AG20443 (cell line): ENCODE results near the gene STAG1.
"Not testable (repeated sequence)": the region's sequence is repeated elsewhere in the genome, so short reads cannot be mapped to it uniquely, and the experiment has no call there.

Experiments used
- DNase-seq: peaks from one replicate; pipeline ENCODE4 v3.0.0; 2012; ENCODE audit warnings: low spot score, mixed read lengths

The STAG1 gene

GRCh38 chr3:136645915-136646314, 106.3 kb downstream of the STAG1 start:
- no peak for DNase-seq

DNA sequence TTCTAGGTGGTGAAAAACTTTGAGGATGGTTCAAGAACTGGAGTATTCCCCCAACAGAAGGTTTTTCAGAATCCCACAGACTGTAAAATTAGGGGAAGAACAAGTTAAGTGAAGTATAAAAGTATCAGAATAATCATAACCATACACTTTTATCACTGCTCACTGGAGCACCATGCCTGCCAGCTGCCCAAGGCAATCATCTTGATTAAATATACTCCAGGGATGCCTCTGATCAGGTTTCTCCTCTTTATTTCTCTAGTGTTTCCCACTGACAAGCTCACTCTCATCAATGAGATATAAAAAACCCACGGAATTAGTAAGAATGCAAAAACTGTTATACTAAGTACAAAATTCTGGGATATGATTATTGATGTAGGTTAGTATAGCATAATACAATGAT, 108.0 kb downstream of the STAG1 start:
- no peak for DNase-seq

DNA sequence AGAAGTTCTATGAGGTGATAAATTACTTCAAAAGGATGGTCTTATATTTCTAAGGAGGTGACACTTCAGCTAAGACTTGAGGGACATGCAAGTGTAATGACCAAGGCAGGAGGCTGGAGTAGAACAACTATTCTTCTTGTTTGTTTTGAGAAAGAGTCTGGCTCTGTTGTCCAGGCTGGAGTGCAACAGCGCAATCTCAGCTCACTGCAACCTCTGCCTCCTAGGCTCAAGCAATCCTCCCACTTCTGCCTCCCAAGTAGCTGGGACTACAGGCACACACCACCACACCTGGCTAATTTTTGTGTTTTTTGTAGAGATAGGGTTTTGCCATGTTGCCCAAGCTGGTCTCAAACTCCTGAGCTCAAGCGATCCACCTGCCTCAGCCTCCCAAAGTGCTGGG, 108.8 kb downstream of the STAG1 start:
- not testable (repeated sequence) for DNase-seq

DNA sequence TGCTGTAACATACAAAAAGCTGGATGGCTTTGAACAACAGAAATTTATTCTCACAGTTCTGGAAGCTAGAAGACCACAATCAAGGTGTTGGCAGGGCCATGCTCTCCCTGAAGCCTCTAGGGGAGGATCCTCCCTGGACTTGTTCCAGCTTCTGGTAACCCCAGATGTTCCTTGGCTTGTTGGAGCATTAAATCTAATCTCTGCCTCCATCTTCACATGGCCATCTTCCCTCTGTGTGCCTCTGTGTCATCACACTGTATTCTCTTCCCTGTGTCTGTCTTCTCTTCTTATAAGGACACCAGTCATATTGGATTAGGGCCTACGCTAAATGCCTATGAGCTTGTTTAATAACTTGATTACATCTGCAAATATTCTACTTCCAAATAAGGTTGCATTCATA, 109.5 kb downstream of the STAG1 start:
- no peak for DNase-seq

DNA sequence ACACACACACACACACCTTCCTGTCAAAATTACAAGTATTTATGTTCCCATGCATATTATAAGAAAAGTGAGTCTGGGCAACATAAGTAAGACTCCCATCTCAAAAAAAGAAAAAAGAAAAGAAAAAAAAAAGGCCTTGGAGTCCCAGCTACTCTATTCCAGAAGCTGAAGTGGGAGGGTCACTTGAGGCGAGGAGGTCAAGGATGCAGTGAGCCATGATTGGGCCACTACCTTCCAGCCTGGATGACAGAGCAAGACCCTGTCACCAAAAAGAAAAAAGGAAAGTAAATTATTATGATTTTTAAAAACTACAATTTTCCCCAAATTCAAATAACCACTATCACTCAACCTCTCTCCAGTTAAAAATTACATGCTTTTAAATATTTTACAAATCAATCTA, 113.1 kb downstream of the STAG1 start:
- no peak for DNase-seq

DNA sequence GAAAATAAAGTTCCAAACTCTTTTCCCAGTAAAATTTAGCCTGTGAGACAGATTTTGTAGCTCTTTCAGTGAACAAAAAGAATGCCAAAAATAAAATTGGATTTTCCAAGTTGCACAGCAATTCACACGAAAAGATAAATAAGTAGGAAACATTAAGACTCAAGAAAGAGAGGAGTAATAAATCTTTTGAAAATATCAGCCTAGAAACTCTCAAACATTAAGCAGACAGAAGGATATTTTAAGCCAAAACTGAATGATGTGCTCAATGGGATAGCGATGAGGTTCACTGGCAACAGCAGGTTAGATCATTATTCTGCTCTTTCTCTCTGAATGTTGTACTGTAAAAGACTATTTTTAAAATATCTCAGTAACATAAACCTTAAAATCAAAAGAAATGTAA, 115.0 kb downstream of the STAG1 start:
- no peak for DNase-seq

GRCh38 chr3:136634821-136635220, 117.4 kb downstream of the STAG1 start:
- no peak for DNase-seq

DNA sequence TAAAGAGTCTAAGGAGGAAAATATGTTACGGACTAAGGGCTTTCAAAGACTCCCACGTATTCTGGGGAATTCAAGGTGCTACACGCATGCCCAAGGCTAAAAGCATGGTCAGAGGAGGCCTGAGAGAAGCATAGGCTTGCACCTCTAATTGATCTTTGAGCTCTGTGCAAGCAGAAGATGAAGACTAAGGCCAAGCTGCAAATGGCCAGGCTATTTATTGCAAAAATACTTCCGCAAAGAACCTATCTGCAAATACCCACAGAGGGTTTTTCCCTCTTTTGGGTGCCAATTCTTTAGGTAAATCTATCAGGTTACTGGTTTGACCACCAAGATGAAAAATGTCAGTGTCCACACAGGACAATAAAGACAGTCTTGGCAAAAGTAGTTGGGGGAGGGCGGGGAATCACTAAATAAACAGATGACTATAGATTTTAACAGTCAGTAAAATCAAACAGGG, 119.5 kb downstream of the STAG1 start:
- no peak for DNase-seq

DNA sequence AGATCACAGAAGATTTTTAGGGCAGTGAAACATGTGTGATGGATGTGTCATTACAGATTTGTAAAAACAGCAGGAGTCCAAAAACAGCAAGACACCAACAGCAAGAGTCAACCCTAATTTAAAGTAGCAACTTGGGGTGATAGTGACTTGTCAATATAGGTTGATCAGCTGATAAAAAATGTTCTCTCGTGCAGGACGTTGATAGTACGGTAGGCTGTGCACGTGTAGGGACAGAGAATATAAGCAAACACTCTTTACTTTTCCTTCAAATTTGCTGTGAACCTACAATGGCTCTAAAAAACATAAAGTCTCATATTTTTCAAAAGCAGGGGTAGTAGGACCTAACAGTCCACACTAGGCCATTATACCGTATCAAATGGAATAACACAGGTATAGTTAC, 120.8 kb downstream of the STAG1 start:
- no peak for DNase-seq

DNA sequence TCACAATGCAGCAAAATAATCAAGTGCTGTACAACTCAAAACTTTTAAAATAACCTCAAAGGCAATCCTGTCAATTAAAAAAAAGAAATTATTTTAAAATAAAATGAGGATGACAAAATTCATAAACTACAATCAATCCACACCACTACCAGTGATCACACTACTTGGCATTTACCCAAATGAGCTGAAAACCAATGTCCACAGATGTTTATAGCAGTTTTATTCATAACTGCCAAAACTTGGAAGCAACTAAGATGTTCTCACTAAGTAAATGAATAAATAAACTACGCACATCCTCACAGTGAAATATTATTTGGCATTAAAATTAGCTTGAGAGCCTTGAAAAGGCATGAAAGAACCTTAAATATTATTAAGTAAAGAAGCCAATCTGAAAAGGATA, 121.3 kb downstream of the STAG1 start:
- no peak for DNase-seq

DNA sequence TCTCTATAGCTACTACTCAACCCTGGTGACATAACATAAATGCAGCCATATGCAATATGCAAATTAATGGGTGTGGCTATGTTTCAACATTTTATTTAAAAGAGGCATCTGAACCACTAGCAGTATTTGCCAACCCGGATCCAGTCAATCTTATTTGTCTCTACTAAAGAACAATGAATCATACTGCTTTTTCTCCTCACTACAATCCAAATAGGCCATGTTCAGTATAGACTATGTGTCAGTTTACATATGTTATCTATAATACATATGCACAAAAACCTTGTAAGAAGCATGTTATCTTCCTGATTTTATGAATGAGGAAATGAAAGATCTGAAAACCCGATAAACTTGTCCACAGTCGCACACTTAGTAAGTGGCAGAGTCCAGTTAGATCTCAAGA, 125.7 kb downstream of the STAG1 start:
- no peak for DNase-seq

DNA sequence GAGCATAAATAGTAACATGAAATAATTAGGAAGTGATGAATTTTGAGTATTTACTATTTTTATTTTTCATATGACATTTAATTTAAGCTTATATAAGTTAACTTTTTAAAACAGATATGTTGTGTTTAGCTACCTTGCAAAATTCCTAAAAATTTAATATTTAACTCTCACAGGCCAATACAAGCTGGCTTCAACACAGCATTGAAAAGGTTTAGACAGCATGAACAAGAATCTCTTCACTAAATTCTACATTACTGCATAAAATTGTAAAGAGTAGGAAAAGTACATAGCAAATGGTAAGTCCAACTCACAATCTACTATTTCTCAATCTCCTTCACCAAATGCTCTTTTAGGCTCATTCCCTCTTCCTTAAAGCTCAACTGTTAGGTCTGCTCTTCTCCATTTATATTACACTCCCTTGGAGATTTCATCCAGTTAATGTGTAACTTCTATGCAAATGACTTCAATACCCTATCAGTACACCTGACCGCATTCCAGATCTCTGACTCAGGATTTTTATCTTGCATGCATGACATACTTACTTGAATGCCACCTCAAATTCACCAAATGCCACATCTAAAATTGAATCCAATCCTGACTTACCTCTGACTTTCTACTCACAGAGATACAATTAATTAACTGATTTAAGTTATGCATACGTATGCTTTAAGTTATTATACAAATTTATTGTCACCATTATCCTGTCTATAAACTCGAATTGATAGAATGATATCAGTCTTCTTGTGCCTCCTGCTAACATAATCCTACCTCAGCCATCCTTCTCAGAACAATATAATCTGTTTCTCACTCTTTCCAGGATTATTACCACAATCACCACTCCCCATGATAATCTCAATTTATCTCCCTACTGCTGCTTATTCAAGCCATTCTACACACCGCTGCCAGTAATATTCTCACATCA, 127.0 kb downstream of the STAG1 start:
- no peak for DNase-seq

DNA sequence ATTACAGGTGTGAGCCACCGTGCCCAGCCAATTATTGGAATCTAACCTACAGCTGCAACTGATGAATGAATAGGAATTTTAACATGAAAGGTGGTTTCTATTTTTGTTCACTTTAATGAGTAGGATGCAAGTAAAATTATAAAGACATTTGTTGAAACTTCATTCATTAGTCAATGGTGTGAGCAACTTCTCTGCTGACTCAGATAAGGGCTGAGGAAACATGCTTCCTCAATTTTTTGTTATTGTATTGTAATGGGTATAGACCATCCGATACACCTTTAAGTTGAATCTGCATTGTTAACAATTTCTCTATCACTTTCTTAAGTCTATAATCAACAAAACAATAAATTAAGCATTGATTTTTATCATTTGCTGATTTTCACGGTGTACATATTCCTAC, 127.8 kb downstream of the STAG1 start:
- DNase-seq = no peak

- DNase-seq = peak; percentile 29
Observed at GRCh38 chr3:136621628-136622027, 130.6 kb downstream of the STAG1 start.

GRCh38 chr3:136620436-136620835, 131.7 kb downstream of the STAG1 start:
- no peak for DNase-seq

- not testable (repeated sequence) for DNase-seq
Observed at GRCh38 chr3:136617969-136618525, 134.1 kb downstream of the STAG1 start.

GRCh38 chr3:136617198-136617597, 135.0 kb downstream of the STAG1 start:
- no peak for DNase-seq

GRCh38 chr3:136612512-136612911, 139.7 kb downstream of the STAG1 start:
- DNase-seq = peak; percentile 60

DNA sequence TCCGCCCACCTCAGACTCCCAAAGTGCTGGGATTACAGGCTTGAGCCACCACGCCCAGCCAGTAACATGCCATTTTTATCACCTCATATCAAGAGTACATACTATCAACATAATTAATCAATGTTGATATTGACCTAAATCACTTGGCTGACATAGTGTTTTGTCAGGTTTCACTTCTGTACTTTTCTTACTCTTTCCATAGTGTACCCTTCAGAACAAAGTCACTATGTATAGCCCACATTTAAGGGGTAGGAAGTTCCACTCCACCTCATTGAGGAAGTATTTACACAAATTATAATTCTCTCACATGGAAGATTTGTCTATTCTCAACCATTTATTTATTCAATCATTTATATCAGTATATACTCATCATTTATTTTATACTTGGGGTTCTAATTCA, 145.2 kb downstream of the STAG1 start:
- no peak for DNase-seq

DNA sequence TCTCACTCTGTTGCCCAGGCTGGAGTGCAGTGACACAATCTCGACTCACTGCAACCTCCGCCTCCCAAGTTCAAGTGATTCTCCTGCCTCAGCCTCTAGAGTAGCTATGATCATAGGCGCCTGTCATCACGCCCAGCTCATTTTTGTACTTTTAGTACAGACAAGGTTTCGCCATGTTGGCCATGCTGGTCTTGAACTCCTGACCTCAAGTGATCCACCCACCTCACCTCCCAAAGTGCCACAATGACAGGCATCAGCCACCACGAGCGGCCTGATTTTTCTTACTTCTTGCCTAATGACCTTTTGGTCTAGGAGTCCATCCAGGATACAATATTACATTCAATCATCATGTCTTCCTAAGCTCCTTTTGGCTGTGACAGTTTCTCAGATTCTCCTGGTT, 146.0 kb downstream of the STAG1 start:
- not testable (repeated sequence) for DNase-seq

GRCh38 chr3:136604961-136605360, 147.2 kb downstream of the STAG1 start:
- DNase-seq = no peak

DNA sequence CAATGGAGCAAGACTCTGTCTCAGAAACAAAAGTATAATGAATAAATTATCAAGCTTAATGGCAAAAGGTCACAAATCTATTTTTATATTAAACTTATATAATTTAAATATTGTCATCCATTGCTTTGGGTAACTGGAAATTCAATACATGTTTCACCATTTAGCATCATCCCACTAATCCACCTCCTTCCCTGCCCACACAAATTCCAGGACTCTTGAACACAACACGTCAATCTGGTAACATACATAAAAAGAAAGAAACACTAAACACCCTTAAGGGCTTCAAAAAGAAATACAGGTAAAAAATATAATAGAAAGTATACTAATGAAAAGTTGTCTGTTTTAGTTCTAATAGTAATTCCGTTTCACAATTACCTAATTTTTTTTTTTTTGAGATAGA, 149.4 kb downstream of the STAG1 start:
- DNase-seq = no peak

DNA sequence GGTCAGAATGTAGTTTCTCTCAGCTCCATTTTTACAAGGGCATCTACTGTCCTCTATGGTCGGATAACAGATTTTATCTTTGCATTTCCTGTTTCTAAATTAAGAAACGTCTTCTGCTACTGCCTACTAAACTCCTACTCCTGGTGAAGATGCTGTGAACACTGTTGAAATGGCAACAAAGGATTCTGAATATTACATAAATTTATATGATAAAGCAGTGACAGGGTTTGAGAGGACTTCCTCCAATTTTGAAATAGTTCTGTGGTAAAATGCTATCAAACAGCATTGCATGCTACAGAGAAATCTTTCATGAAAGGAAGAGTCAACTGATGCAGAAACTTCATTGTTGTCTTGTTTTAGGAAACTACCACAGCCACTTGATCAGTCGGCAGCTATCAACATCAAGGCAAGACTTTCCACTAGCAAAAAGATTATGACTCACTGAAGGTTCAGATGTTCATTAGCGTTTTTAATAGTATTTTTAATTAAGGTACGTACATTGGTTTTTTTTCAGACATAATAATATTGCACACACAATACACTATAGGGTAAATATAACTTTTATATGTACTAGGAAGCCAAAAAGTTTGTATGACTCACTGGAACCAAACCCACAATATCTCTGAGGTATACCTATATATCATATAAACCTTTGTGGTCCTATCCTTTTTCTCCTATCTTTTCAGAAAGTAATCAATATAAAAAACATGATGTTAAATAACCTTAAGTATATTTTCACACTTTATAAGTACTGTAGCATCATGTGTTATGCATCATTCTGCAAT, 156.1 kb downstream of the STAG1 start:
- no peak for DNase-seq
